Measurements from ENCODE around the gene MARK1. TPM values are rescaled to one million over a fixed set of nuclear protein-coding genes. Genes with fewer than 3 reads are reported as not detected.
A peak's percentile ranks its signal among the peaks of the same experiment; 100 is the strongest.

Gene MARK1
- total RNA-seq, 1 experiment from 2014 or later, result 7.5 TPM

DNA sequence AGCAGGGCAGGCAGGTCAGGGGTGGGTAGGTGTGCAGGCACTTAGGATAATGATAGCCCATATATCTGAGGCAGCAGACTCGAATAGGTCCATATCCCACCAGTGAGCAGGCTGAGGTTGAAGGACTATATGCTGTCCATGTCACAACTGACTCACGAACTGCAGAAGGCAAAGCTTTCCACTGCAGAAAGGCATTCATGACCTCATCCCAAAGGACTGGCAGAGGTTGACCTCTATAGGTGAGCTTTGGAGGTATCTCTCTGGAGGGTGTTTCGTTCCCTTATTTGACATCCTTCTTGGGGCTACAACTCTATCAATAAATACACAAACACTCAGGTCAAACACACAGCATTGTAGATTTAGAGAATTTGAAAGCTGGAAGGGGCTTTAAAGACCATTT, 42.8 kb upstream of the MARK1 start:
- Mint-ChIP-seq H3K4me3 (ENCODE audit: unreplicated experiment) (no peak overlapping the region), H3K9me3 (ENCODE audit: unreplicated experiment) (no peaks in the 10 kb centered on the region), H3K36me3 (ENCODE audit: insufficient read depth, unreplicated experiment) (no peaks in the 10 kb centered on the region), H3K27ac (ENCODE audit: low read depth, unreplicated experiment) (no peak overlapping the region), H3K27me3 (ENCODE audit: insufficient read depth, unreplicated experiment) (no peaks in the 10 kb centered on the region), H3K4me1 (ENCODE audit: insufficient read depth, unreplicated experiment) (peaks cover 4% of the 10 kb centered on the region)
- CTCF ChIA-PET, result interaction anchor here (0.6 to 4.1 kb wide), 13 partner anchors 12 to 1069 kb away, joined by 3 to 48 read pairs (median 3); no protein-coding TSS in a partner anchor
- BruUV-seq (replicated peaks), result no TSS peak
- intact Hi-C loops (cut with micrococcal nuclease), result loop anchor here (1.0 kb wide), 2 partner anchors 189 to 267 kb away; no protein-coding TSS in a partner anchor
- POLR2A ChIA-PET, result interaction anchor here (1.1 to 1.7 kb wide), 2 partner anchors 148 to 189 kb away, joined by 3 to 4 read pairs; no protein-coding TSS in a partner anchor
- TF ChIP-seq, protein P1, sequence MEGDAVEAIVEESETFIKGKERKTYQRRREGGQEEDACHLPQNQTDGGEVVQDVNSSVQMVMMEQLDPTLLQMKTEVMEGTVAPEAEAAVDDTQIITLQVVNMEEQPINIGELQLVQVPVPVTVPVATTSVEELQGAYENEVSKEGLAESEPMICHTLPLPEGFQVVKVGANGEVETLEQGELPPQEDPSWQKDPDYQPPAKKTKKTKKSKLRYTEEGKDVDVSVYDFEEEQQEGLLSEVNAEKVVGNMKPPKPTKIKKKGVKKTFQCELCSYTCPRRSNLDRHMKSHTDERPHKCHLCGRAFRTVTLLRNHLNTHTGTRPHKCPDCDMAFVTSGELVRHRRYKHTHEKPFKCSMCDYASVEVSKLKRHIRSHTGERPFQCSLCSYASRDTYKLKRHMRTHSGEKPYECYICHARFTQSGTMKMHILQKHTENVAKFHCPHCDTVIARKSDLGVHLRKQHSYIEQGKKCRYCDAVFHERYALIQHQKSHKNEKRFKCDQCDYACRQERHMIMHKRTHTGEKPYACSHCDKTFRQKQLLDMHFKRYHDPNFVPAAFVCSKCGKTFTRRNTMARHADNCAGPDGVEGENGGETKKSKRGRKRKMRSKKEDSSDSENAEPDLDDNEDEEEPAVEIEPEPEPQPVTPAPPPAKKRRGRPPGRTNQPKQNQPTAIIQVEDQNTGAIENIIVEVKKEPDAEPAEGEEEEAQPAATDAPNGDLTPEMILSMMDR (IDR thresholded peaks at IDR 0.05; ENCODE audit: unreplicated experiment), result peak; percentile 14
- DNase-seq (ENCODE audit: unreplicated experiment), result peak; percentile 44

DNA sequence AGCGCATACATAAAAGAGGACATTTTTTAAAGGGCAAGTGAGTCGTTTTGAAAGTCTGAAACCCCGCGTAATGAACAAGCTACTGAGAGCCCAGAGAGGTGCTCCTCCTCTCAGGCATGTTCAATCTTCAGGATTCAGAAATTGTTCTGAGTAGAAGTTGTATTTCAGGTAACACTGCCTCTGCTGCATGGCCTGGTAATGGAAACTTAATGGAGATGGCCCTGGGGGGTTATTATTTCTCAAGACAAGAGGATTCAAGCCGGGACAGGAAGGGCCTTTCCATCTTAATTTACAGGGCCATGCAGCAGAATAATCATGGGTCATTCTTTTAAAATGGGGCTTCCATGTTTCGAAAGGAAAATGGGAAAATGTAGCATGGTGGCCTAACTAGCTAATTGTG, 42.1 kb upstream of the MARK1 start:
- Mint-ChIP-seq H3K27me3 (ENCODE audit: insufficient read depth, unreplicated experiment) (no peaks in the 10 kb centered on the region), H3K27ac (ENCODE audit: low read depth, unreplicated experiment) (no peak overlapping the region), H3K4me3 (ENCODE audit: unreplicated experiment) (no peak overlapping the region), H3K36me3 (ENCODE audit: insufficient read depth, unreplicated experiment) (no peaks in the 10 kb centered on the region), H3K4me1 (ENCODE audit: insufficient read depth, unreplicated experiment) (peaks cover 4% of the 10 kb centered on the region), H3K9me3 (ENCODE audit: unreplicated experiment) (no peaks in the 10 kb centered on the region)
- CTCF ChIA-PET, result interaction anchor here (0.6 to 4.1 kb wide), 15 partner anchors 12 to 257 kb away, joined by 3 to 48 read pairs (median 3); no protein-coding TSS in a partner anchor
- BruUV-seq (replicated peaks), result no TSS peak
- DNase-seq (ENCODE audit: unreplicated experiment), result no peak
- POLR2A ChIA-PET, result interaction anchor here (1.1 to 1.7 kb wide), 2 partner anchors 149 to 189 kb away, joined by 3 to 4 read pairs; no protein-coding TSS in a partner anchor
- TF ChIP-seq, protein P1 (IDR thresholded peaks at IDR 0.05; ENCODE audit: unreplicated experiment), result no peak
- intact Hi-C loops (cut with micrococcal nuclease), result loop anchor here (1.0 kb wide), 2 partner anchors 189 to 267 kb away; no protein-coding TSS in a partner anchor

- ChIA-PET POLR2A (interaction anchor here (0.9 kb wide), 1 partner anchor 17 kb away, joined by 3 read pairs; no protein-coding TSS in a partner anchor), CTCF (interaction anchor here (0.6 kb wide), 1 partner anchor 1211 kb away, joined by 5 read pairs; no protein-coding TSS in a partner anchor)
- H3K9me3 Mint-ChIP-seq (ENCODE audit: unreplicated experiment), result no peaks in the 10 kb centered on the region
- DNase-seq (ENCODE audit: unreplicated experiment), result peak; percentile 88
- intact Hi-C loops (cut with micrococcal nuclease), result no loop called here
- TF ChIP-seq, protein P1 (IDR thresholded peaks at IDR 0.05; ENCODE audit: unreplicated experiment), result no peak
- H3K4me3 Mint-ChIP-seq (ENCODE audit: unreplicated experiment), result no peak overlapping the region
- H3K4me1 Mint-ChIP-seq (ENCODE audit: insufficient read depth, unreplicated experiment), result peaks cover 4% of the 10 kb centered on the region
- H3K36me3 Mint-ChIP-seq (ENCODE audit: insufficient read depth, unreplicated experiment), result no peaks in the 10 kb centered on the region
- no peaks in the 10 kb centered on the region for H3K27me3 Mint-ChIP-seq (ENCODE audit: insufficient read depth, unreplicated experiment)
- no peak overlapping the region for H3K27ac Mint-ChIP-seq (ENCODE audit: low read depth, unreplicated experiment)
- BruUV-seq (replicated peaks), result no TSS peak
Observed at GRCh38 chr1:220487297-220487820, 40.6 kb upstream of the MARK1 start.

DNA sequence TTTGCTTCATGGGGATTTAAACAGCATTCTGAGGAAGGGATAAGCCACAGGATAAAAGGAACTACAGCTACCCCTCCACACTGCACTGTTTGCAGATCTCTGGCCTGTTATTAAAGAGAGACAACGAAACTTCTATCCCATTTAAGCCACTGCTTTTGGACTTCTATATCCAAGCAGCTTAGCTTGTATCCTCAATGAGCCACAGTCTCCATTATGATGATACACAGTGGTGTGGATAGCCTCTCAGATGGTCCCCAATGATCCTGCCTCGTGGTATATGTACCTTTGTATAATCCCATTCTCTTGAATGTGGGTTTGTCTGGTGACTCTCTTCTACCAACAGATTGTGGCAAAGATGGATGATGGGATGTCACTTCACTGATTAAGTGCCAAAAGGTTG, 36.0 kb upstream of the MARK1 start:
- no TSS peak for BruUV-seq (replicated peaks)
- ChIA-PET CTCF (interaction anchor here (1.2 kb wide), 1 partner anchor 273 kb away, joined by 4 read pairs; no protein-coding TSS in a partner anchor), POLR2A (interaction anchor here (0.8 to 1.3 kb wide), 3 partner anchors 10 to 165 kb away, joined by 3 to 5 read pairs (median 4); no protein-coding TSS in a partner anchor)
- TF ChIP-seq, protein P1 (IDR thresholded peaks at IDR 0.05; ENCODE audit: unreplicated experiment), result no peak
- no peaks in the 10 kb centered on the region for H3K36me3 Mint-ChIP-seq (ENCODE audit: insufficient read depth, unreplicated experiment)
- intact Hi-C loops (cut with micrococcal nuclease), result no loop called here
- no peak for DNase-seq (ENCODE audit: unreplicated experiment)
- H3K4me1 Mint-ChIP-seq (ENCODE audit: insufficient read depth, unreplicated experiment), result peaks cover 4% of the 10 kb centered on the region
- no peak overlapping the region for H3K4me3 Mint-ChIP-seq (ENCODE audit: unreplicated experiment)
- no peak overlapping the region for H3K27ac Mint-ChIP-seq (ENCODE audit: low read depth, unreplicated experiment)
- no peaks in the 10 kb centered on the region for H3K9me3 Mint-ChIP-seq (ENCODE audit: unreplicated experiment)
- H3K27me3 Mint-ChIP-seq (ENCODE audit: insufficient read depth, unreplicated experiment), result no peaks in the 10 kb centered on the region

Measured in MCF 10A (cell line).